Lower lobe of right lung (tissue), 2 donors: ENCODE results near the gene RPP14. TPM values are rescaled to one million over a fixed set of nuclear protein-coding genes. Genes with fewer than 3 reads are reported as not detected.
A peak's percentile ranks its signal among the peaks of the same experiment; 100 is the strongest.

Experiments used
- ATAC-seq, 2 donors: fragments of 200-7000 bp; cut with Tn5 transposase; one replicate each; pipeline ENCODE4 v1.9.1; 2020 to 2022; ENCODE audit warnings: mild to moderate bottlenecking in 2 of 2, moderate library complexity in 2 of 2
- DNase-seq: peaks from one replicate; pipeline ENCODE4 v3.0.0-alpha.2; 2020
- H3K27ac ChIP-seq: fragments of 200-600 bp; one replicate; pipeline ENCODE4 v1.8.0; 2022
- H3K27me3 ChIP-seq: fragments of 200-600 bp; one replicate; pipeline ENCODE4 v1.8.0; 2022; ENCODE audit warnings: low read depth
- H3K36me3 ChIP-seq: fragments of 200-600 bp; one replicate; pipeline ENCODE4 v1.8.0; 2022; ENCODE audit warnings: mild to moderate bottlenecking
- H3K4me1 ChIP-seq: fragments of 200-600 bp; one replicate; pipeline ENCODE4 v1.8.0; 2022
- H3K4me3 ChIP-seq: fragments of 200-600 bp; one replicate; pipeline ENCODE4 v1.8.0; 2022; ENCODE audit warnings: mild to moderate bottlenecking
- H3K9me3 ChIP-seq: fragments of 200-600 bp; one replicate; pipeline ENCODE4 v1.8.0; 2022
- CTCF ChIP-seq: fragments of 200-600 bp; IDR thresholded peaks from one replicate; pipeline ENCODE4 v1.8.0; 2022; ENCODE audit warnings: antibody characterized with exemption, mild to moderate bottlenecking
- intact Hi-C: fragments of 100-400 bp; cut with DNase I; formaldehyde crosslinking; loops from one replicate; pipeline ENCODE4 v1.11.0; 2022
- long read RNA-seq: library from polyadenylated mRNA; unstranded; transcript quantifications from one replicate; pipeline ENCODE4 v2.0.0, GENCODE V29; 2021
- total RNA-seq: library from RNA; stranded (reverse); fragmentation: NEBNext Ultra II Directional; extraction: Animal tissue kit (Norgen Biotek cat#: 25700); gene quantifications from one replicate; pipeline ENCODE4 v1.2.1, GENCODE V29; 2021
- donor health status: DM: no; HTN: yes; CAD: no; lungs with severe emphysema.

Gene RPP14
- total RNA-seq: 11.4 TPM
- long read RNA-seq, full-length matches to known transcripts: 9 of 13 reads
- long read RNA-seq, partial matches to known transcripts: 1 of 13 reads
- long read RNA-seq, other reads (novel, unspliced or antisense): 3 of 13 reads

GRCh38 chr3:58305882-58306711 lies at the start of gene RPP14, which contains the start of gene HTD2:
Gene RPP14 (plus strand): TSS chr3:58306245. CDS start chr3:58310330, 4,085 bp downstream.
Gene HTD2 (plus strand): TSS chr3:58306520. CDS start chr3:58317614, 11,094 bp downstream.
- Histone ChIP-seq H3K4me3 (peak within 1 kb of the TSS; percentile 94), H3K36me3 (peaks cover 17% of the 10 kb centered on the region), H3K4me1 (peaks cover 29% of the 10 kb centered on the region), H3K9me3 (no peaks in the 10 kb centered on the region), H3K27ac (peak within 1 kb of the TSS; percentile 99), H3K27me3 (no peaks in the 10 kb centered on the region)
- intact Hi-C loops: no loop called here
- peak; percentile 99 for DNase-seq
- peak; percentile 98 for ATAC-seq
- TF ChIP-seq CTCF: peak; percentile 98

- Histone ChIP-seq H3K9me3 (no peaks in the 10 kb centered on the region), H3K36me3 (peaks cover 40% of the 10 kb centered on the region), H3K4me1 (no peaks in the 10 kb centered on the region), H3K27ac (no peak overlapping the region), H3K27me3 (no peaks in the 10 kb centered on the region), H3K4me3 (no peak overlapping the region)
- ATAC-seq (no peak), DNase-seq (no peak)
- intact Hi-C loops: no loop called here
- TF ChIP-seq CTCF: no peak
Observed at GRCh38 chr3:58256511-58256910, 49.5 kb upstream of the RPP14 start.

DNA sequence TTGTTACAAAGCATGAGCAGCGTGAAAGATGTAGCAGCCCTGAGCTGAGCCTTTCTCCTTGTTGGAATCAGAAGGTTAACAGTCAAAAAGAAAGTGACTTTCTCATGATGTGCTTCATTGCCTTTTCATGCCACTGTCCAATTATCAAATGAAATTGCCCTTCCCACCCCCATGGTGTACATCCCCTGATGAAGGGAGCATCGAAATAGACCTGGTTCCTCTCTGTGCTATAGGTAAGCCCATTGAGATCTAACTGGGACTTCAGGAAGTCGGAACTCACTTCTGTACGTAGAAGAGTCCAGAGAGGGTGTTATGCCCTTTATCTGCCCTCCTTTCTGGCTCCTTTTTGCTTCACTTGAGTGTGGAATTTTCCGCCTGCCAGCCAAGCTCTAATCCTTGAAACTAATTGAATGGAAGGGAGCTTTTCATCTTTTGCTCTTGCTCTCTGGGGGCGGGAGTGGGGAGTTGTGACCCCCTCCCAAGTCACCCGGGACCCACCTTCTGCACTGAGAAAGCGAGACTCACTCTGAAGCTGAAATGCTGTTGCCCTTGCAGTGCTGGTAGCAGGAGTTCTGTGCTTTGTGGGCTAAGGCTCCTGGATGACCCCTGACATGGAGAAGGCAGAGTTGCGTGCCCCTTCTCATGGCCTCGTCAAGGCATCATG lies 47.5 kb upstream of the RPP14 start:
- Histone ChIP-seq H3K9me3 (no peaks in the 10 kb centered on the region), H3K27me3 (no peaks in the 10 kb centered on the region), H3K4me3 (no peak overlapping the region), H3K36me3 (peaks cover 40% of the 10 kb centered on the region), H3K27ac (no peak overlapping the region), H3K4me1 (no peaks in the 10 kb centered on the region)
- ATAC-seq (no peak), DNase-seq (no peak)
- no peak for TF ChIP-seq CTCF
- intact Hi-C loops: no loop called here

GRCh38 chr3:58260261-58260731 lies 45.7 kb upstream of the RPP14 start:
- H3K9me3 ChIP-seq: no peaks in the 10 kb centered on the region
- intact Hi-C loops: no loop called here
- no peaks in the 10 kb centered on the region for H3K27me3 ChIP-seq
- H3K4me3 ChIP-seq: no peak overlapping the region
- DNase-seq (no peak), ATAC-seq (peak in 1 of 2 donors; percentile 66)
- TF ChIP-seq CTCF: no peak
- peaks cover 40% of the 10 kb centered on the region for H3K36me3 ChIP-seq
- no peaks in the 10 kb centered on the region for H3K4me1 ChIP-seq
- no peak overlapping the region for H3K27ac ChIP-seq

DNA sequence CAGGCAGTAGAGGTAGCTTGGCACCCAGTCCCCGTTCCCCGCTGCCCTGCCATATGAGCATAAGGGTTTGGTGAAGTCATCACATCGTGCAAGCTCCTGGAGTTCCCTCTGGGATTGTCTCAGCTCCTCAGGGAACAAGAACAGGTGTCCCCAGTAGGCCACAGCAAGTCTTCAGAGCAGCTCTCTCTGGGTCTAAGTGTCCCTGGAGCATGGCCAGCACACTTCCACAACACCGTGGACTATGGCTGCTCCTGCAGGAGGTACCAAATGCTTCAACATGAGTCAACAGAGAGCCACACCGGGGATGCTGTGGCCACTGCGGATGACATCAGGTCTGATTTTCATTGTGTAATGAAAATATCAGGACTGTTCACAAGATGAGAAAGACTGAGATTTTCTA lies 45.3 kb upstream of the RPP14 start:
- Histone ChIP-seq H3K4me1 (no peaks in the 10 kb centered on the region), H3K36me3 (peaks cover 40% of the 10 kb centered on the region), H3K4me3 (no peak overlapping the region), H3K27me3 (no peaks in the 10 kb centered on the region), H3K27ac (no peak overlapping the region), H3K9me3 (no peaks in the 10 kb centered on the region)
- DNase-seq (no peak), ATAC-seq (no peak)
- intact Hi-C loops: no loop called here
- no peak for TF ChIP-seq CTCF
